Measurements from ENCODE around the gene WDFY3.

DNA sequence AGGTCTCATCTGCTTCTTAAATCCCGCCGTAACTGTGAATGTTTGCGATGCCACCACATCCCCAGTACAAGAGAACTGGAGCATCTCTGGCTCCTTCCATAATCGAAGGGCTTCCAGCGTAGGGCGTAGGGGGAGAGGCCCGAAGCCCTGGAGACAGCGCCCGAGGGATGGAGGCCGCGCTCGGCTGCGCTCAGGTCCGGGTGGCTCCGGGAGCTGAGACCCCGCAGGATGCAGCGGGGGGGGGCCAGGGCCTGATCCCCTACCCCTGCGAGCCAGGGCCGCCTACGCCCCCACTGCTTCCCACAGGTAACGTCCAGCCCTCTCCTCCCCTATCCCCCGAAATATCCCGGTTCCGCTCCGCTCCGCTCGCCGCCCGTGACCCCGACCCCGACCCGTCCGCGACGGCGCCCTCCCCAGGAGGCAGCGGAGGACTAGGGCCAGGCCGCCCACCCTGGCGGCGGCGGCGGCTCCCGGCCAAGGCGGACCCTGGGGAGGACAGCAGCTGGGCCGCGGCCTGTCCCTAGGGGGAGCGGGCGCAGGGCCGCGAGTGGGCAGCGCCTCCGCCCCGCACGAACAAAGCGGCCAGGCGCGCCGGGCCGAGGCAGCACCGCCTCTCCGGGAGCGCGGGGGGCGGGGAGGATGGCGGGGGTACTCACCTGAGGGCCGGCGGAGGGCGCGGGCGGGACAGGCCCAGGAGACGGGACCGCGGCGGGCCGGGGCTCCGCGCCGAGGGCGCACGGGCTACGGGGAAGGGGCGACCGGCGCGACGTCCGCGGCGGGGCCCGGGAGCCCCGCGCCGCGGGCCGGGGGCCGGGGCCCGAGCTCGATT, 723 bp downstream of the WDFY3 start:
- TF ChIP-seq, protein P1, sequence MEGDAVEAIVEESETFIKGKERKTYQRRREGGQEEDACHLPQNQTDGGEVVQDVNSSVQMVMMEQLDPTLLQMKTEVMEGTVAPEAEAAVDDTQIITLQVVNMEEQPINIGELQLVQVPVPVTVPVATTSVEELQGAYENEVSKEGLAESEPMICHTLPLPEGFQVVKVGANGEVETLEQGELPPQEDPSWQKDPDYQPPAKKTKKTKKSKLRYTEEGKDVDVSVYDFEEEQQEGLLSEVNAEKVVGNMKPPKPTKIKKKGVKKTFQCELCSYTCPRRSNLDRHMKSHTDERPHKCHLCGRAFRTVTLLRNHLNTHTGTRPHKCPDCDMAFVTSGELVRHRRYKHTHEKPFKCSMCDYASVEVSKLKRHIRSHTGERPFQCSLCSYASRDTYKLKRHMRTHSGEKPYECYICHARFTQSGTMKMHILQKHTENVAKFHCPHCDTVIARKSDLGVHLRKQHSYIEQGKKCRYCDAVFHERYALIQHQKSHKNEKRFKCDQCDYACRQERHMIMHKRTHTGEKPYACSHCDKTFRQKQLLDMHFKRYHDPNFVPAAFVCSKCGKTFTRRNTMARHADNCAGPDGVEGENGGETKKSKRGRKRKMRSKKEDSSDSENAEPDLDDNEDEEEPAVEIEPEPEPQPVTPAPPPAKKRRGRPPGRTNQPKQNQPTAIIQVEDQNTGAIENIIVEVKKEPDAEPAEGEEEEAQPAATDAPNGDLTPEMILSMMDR (IDR thresholded peaks at IDR 0.05), result peak; percentile 29
- TF ChIP-seq RFX5 (IDR thresholded peaks at IDR 0.05; ENCODE audit: low read length) (no peak), MXI1 (IDR thresholded peaks at IDR 0.05; ENCODE audit: low read depth, low read length) (peak; percentile 24; the same call in 1 of the 2 replicates), CHD2 (IDR thresholded peaks at IDR 0.05; ENCODE audit: low read length, partially characterized antibody) (peak; percentile 21), ELF1 (IDR thresholded peaks at IDR 0.05) (no peak), JUND (IDR thresholded peaks at IDR 0.05) (no peak), TEAD4 (IDR thresholded peaks at IDR 0.05; ENCODE audit: borderline replicate concordance, insufficient read depth) (no peak), FOXM1 (IDR thresholded peaks at IDR 0.05; ENCODE audit: low read depth) (no peak), RCOR1 (IDR thresholded peaks at IDR 0.05; ENCODE audit: low read length) (no peak), SMC3 (IDR thresholded peaks at IDR 0.05; ENCODE audit: low read depth, low read length) (no peak), RAD21 (IDR thresholded peaks at IDR 0.05; ENCODE audit: low read length) (peak; percentile 15), POLR2AphosphoS5 (IDR thresholded peaks at IDR 0.05; ENCODE audit: low read depth, low read length) (no peak)
- TF ChIP-seq, protein P2, sequence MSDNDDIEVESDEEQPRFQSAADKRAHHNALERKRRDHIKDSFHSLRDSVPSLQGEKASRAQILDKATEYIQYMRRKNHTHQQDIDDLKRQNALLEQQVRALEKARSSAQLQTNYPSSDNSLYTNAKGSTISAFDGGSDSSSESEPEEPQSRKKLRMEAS (IDR thresholded peaks at IDR 0.05; ENCODE audit: low read depth), result no peak

Measured in SK-N-SH (cell line).